ENCODE measurements around the gene STPG2. TPM values are rescaled to one million over a fixed set of nuclear protein-coding genes. Genes with fewer than 3 reads are reported as not detected.

Gene STPG2
- total RNA-seq, 4 donors from 2014 or later: 0.24 to 0.56 (median 0.47) TPM; not detected in 1

DNA sequence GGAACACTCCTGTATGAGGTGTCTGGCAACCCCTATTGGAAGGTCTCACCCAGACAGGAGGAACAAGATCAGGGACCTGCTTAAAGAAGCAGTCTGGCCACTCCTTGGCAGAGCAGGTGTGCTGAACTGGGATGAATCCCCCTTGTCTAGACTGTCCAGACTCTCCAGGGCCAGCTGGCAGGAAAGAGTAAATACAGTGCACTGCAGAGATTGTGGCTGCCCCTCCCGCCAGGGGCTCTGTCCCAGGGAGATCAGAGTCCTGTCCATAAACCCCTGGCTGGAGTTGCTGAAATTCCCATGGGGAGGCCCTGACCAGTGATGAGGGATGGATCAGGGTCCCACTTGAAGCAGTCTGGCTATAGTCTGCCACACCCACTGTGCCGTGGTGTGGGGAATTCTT, 17.7 kb downstream of the STPG2 start:
- DNase-seq (ENCODE audit: low spot score) (no peak), ATAC-seq (ENCODE audit: low FRiP score) (no peak)
- TF ChIP-seq, protein P1, sequence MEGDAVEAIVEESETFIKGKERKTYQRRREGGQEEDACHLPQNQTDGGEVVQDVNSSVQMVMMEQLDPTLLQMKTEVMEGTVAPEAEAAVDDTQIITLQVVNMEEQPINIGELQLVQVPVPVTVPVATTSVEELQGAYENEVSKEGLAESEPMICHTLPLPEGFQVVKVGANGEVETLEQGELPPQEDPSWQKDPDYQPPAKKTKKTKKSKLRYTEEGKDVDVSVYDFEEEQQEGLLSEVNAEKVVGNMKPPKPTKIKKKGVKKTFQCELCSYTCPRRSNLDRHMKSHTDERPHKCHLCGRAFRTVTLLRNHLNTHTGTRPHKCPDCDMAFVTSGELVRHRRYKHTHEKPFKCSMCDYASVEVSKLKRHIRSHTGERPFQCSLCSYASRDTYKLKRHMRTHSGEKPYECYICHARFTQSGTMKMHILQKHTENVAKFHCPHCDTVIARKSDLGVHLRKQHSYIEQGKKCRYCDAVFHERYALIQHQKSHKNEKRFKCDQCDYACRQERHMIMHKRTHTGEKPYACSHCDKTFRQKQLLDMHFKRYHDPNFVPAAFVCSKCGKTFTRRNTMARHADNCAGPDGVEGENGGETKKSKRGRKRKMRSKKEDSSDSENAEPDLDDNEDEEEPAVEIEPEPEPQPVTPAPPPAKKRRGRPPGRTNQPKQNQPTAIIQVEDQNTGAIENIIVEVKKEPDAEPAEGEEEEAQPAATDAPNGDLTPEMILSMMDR (IDR thresholded peaks at IDR 0.05): no peak

DNA sequence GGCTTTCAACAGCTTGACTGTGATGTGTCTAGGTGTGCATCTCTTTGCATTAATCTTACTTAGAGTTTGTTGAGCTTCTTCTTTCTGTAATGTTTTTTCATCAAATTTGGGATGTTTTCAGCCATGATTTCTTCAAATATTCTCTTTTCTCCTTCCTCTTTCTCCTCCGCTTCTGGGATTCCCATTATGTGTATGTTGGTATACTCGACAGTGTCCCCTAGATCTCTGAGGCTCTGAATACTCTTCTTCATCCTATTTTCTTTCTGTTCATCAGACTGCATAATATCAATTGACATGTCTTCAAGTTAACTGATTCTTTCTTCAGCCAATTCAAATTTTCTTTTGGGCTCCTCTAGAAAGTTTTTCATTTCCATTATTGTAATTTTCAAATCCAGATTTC, 25.9 kb downstream of the STPG2 start:
- ATAC-seq (ENCODE audit: low FRiP score) (no peak), DNase-seq (ENCODE audit: low spot score) (no peak)
- TF ChIP-seq, protein P1 (IDR thresholded peaks at IDR 0.05): no peak

DNA sequence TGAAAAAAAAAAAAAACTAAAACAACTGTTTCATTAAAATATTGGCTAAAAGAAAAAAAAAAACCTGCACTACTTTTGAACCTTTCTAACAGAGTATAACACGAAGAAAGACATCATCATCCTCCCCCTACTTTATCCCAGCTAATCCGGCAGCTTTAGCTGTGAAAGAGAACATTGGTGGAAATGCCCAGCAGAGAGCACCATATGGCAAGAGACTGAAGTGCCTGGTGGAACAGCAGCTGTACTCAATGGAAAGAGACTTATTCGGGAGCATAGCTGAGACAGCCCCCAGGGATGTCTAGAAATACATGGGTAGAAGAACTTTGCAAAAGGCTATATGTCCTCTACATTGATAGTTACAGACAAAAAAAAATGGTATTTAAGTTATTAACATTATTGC, 30.3 kb downstream of the STPG2 start:
- ATAC-seq (ENCODE audit: low FRiP score): no peak
- TF ChIP-seq, protein P1 (IDR thresholded peaks at IDR 0.05): no peak
- no peak for DNase-seq (ENCODE audit: low spot score)

DNA sequence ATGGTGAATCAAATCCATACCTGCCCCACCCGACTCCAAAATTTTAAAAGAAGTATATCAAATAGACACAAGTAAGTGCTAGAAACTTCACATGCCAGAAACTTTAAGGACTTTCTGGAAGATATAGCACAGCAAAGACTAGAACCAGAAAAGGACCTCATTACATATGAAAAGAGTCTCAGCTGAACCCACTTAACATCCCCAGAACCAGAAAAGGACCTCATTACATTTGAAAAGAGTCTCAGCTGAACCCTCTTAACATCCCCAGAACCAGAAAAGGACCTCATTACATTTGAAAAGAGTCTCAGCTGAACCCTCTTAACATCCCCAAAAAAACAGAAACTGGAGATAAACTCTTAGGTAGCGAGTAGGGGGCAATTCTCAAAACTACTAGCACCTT, 32.3 kb downstream of the STPG2 start:
- TF ChIP-seq, protein P1 (IDR thresholded peaks at IDR 0.05): no peak
- ATAC-seq (ENCODE audit: low FRiP score): no peak
- DNase-seq (ENCODE audit: low spot score): no peak

DNA sequence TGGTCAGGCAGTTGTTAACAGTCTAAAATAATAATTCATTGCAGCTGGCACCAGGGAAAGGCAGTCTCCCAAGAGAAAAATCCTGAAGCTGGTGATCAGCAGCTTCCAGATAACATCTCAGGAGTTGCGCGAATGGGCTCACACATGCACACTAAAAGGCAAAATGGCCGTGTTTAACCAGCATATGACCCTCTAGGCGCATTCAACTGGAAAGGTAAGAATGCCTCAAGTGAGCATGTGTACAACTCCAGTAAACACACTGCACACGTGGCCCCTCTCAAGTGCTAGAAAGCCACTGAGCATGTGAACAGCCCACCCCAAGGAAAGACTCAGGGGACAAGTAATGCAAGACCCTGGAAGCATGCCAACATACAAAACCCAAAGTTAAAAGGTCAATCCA, 33.1 kb downstream of the STPG2 start:
- DNase-seq (ENCODE audit: low spot score) (no peak), ATAC-seq (ENCODE audit: low FRiP score) (no peak)
- TF ChIP-seq, protein P1 (IDR thresholded peaks at IDR 0.05): no peak

DNA sequence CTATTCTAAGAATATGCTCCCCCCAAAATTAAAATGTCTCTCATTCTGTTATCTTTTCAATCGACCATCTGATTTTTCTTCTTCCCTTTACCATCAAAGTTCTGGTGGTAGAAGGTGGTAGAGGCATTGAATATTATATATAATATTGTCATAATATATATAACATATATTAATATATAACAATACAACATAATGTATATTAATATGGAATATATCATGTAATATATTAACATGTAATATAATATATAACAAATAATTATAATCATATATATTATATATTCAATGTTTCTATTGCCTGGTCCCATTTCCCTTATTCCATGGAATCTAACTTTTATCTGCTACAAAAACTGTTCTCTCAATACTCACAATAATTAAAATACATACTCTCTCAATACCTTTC, 40.6 kb downstream of the STPG2 start:
- TF ChIP-seq, protein P1 (IDR thresholded peaks at IDR 0.05): no peak
- DNase-seq (ENCODE audit: low spot score) (no peak), ATAC-seq (ENCODE audit: low FRiP score) (no peak)

DNA sequence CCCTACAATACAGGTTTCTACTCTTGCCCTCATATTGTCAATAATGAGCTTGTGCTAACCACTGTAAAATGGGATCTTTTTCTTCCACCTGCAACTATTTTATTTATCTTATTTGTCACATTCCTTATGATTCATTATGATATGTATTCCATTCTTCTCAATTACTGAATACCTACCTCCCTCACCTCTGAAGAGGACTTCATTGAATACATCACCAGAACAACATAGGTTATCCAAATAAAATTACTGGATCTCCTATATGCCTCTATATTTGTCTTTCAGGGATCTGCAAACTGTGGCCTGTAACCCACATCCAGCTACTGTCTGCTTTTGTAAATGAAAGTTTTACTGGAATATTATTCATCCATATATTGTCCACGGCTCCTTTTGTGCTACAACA, 41.3 kb downstream of the STPG2 start:
- ATAC-seq (ENCODE audit: low FRiP score) (no peak), DNase-seq (ENCODE audit: low spot score) (no peak)
- TF ChIP-seq, protein P1 (IDR thresholded peaks at IDR 0.05): no peak

Data from omental fat pad (tissue), 4 donors.